Smooth muscle cell (in vitro differentiated cells): ENCODE data around the gene MYCBPAP. TPM values are rescaled to one million over a fixed set of nuclear protein-coding genes. Genes with fewer than 3 reads are reported as not detected.

Source experiments
- DNase-seq: peaks from one replicate; lab custom pipeline; 2025; ENCODE audit not compliant: unreplicated experiment; lab: John Stamatoyannopoulos, UW
- H2AFZ ChIP-seq: fragments of 200-600 bp; sonication (generic); 2 replicates; pipeline ENCODE4 v1.6.0; 2016; ENCODE audit warnings: antibody characterized with exemption, low read depth, mild to moderate bottlenecking
- H3F3A ChIP-seq: fragments of 200-600 bp; sonication (generic); 2 replicates; pipeline ENCODE4 v1.6.0; 2017; ENCODE audit warnings: antibody characterized with exemption, low read depth
- H3K27ac ChIP-seq: fragments of 200-600 bp; sonication (generic); 2 replicates; pipeline ENCODE4 v1.5.1; 2016; ENCODE audit warnings: low read depth, mild to moderate bottlenecking
- H3K27me3 ChIP-seq: fragments of 200-600 bp; sonication (generic); 2 replicates; pipeline ENCODE4 v1.6.1; 2016; ENCODE audit warnings: low read depth, mild to moderate bottlenecking
- H3K36me3 ChIP-seq: fragments of 200-600 bp; sonication (generic); 2 replicates; pipeline ENCODE4 v1.5.1; 2016; ENCODE audit warnings: low read depth
- H3K4me1 ChIP-seq: fragments of 200-600 bp; sonication (generic); 2 replicates; pipeline ENCODE4 v1.5.1; 2016; ENCODE audit warnings: low read depth
- H3K4me2 ChIP-seq: fragments of 200-600 bp; sonication (generic); 2 replicates; pipeline ENCODE4 v1.6.0; 2016; ENCODE audit warnings: mild to moderate bottlenecking
- H3K4me3 ChIP-seq: fragments of 200-600 bp; sonication (generic); 2 replicates; pipeline ENCODE4 v1.5.1; 2016; ENCODE audit warnings: mild to moderate bottlenecking
- H3K79me2 ChIP-seq: fragments of 200-600 bp; sonication (generic); 2 replicates; pipeline ENCODE4 v1.6.0; 2016; ENCODE audit warnings: low read depth, mild to moderate bottlenecking
- H3K9ac ChIP-seq: fragments of 200-600 bp; sonication (generic); 2 replicates; pipeline ENCODE4 v1.6.0; 2016; ENCODE audit warnings: low read depth
- H3K9me3 ChIP-seq: fragments of 200-600 bp; sonication (generic); replicated peaks from 2 replicates; pipeline ENCODE4 v1.5.1; 2016; ENCODE audit warnings: low read depth
- H4K20me1 ChIP-seq: fragments of 200-600 bp; sonication (generic); 2 replicates; pipeline ENCODE4 v1.6.0; 2016; ENCODE audit warnings: low read depth
- WGBS: methylation state at CpG from one replicate; pipeline ENCODE4 v1.1.7; 2016; ENCODE audit warnings: low lambda C conversion rate; 5-methylcytosine and 5-hydroxymethylcytosine counted together
- polyA plus RNA-seq: library from polyadenylated mRNA; unstranded; fragments of >200 nt; fragmentation: Nextera tagmentation; extraction: Ambion mirVana; gene quantifications from 2 replicates; pipeline ENCODE4 v1.2.1, GENCODE V29; 2016
- total RNA-seq: library from RNA; depleted of rRNA; stranded (reverse); fragments of >200 nt; gene quantifications from 2 replicates; pipeline ENCODE4 v1.2.3, GENCODE V29; 2014
- TF ChIP-seq, protein P1 (sequence below): fragments of 200-600 bp; sonication (generic); IDR thresholded peaks from 2 replicates; pipeline ENCODE4 v1.5.1; 2017; ENCODE audit warnings: borderline replicate concordance, mild to moderate bottlenecking, antibody characterized with exemption; ENCODE audit not compliant: insufficient read depth, poor library complexity, severe bottlenecking

Gene MYCBPAP
- total and polyA plus RNA-seq, 2 experiments from 2014 or later, result 0.90 to 0.97 TPM

DNA sequence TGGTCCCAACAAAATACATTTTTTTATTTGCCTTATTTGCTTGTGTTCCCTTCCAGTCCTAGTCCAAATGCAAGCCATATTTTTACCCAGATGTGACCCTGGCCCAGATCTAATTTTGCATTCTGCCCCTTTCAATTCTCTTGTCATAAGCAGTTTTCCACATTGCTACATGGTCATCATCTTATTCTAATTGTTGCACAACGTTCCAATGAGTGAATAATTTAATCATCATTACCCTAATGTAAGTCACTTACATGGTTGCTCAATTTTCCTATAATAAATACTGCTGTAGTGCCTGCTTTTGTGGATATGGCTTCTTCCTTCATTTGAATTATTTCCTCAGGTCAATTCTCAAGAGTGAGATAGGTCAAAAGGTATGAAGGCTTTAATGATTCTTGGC lies 16.7 kb upstream of the MYCBPAP start:
- Histone ChIP-seq H3K4me2 (no peak overlapping the region), H3K79me2 (no peaks in the 10 kb centered on the region), H3K27ac (no peak overlapping the region), H2AFZ (no peak overlapping the region), H3K4me3 (no peak overlapping the region), H3K4me1 (no peaks in the 10 kb centered on the region), H3K9me3 (no peaks in the 10 kb centered on the region), H3F3A (no peaks in the 10 kb centered on the region), H3K9ac (no peak overlapping the region), H3K36me3 (no peaks in the 10 kb centered on the region), H4K20me1 (no peaks in the 10 kb centered on the region), H3K27me3 (no peaks in the 10 kb centered on the region)
- no peak for DNase-seq
- TF ChIP-seq, protein P1, sequence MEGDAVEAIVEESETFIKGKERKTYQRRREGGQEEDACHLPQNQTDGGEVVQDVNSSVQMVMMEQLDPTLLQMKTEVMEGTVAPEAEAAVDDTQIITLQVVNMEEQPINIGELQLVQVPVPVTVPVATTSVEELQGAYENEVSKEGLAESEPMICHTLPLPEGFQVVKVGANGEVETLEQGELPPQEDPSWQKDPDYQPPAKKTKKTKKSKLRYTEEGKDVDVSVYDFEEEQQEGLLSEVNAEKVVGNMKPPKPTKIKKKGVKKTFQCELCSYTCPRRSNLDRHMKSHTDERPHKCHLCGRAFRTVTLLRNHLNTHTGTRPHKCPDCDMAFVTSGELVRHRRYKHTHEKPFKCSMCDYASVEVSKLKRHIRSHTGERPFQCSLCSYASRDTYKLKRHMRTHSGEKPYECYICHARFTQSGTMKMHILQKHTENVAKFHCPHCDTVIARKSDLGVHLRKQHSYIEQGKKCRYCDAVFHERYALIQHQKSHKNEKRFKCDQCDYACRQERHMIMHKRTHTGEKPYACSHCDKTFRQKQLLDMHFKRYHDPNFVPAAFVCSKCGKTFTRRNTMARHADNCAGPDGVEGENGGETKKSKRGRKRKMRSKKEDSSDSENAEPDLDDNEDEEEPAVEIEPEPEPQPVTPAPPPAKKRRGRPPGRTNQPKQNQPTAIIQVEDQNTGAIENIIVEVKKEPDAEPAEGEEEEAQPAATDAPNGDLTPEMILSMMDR, result no peak
- whole genome bisulfite sequencing, result 79% methylated on average over 1 of the region's 1 CpG

GRCh38 chr17:50492214-50492613 lies 16.0 kb upstream of the MYCBPAP start:
- TF ChIP-seq, protein P1, result no peak
- no peak overlapping the region for H3K4me3 ChIP-seq
- no peaks in the 10 kb centered on the region for H3K79me2 ChIP-seq
- no peaks in the 10 kb centered on the region for H3K9me3 ChIP-seq
- no peaks in the 10 kb centered on the region for H3K27me3 ChIP-seq
- no peak overlapping the region for H3K9ac ChIP-seq
- H2AFZ ChIP-seq, result no peak overlapping the region
- H3F3A ChIP-seq, result no peaks in the 10 kb centered on the region
- H3K4me1 ChIP-seq, result no peaks in the 10 kb centered on the region
- DNase-seq, result no peak
- H4K20me1 ChIP-seq, result no peaks in the 10 kb centered on the region
- WGBS, result 96% methylated on average over 8 of the region's 8 CpGs
- H3K36me3 ChIP-seq, result no peaks in the 10 kb centered on the region
- H3K4me2 ChIP-seq, result no peak overlapping the region
- H3K27ac ChIP-seq, result no peak overlapping the region

DNA sequence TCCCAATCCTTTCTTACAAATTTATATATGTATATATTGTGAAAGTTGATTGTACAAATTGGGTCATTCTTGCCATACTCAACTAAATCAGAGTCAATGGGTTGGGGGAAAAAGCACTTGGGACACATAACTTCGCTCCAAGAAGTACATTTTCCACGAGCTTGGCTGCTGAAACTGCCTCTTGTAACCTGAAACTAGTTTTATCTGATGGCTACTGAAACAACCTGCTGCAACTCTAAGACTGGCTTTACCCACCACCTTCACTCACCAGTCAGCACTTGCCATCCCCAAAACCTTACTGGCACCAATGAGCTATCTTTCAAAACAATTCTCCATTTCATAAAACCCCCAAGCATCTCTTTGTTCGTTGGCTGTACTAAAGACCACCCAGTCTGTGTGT lies 14.5 kb upstream of the MYCBPAP start:
- Histone ChIP-seq H3K4me2 (no peak overlapping the region), H3K36me3 (no peaks in the 10 kb centered on the region), H3K9me3 (no peaks in the 10 kb centered on the region), H3K79me2 (no peaks in the 10 kb centered on the region), H3K4me1 (peaks cover 4% of the 10 kb centered on the region), H3K27ac (no peak overlapping the region), H4K20me1 (no peaks in the 10 kb centered on the region), H2AFZ (no peak overlapping the region), H3F3A (no peaks in the 10 kb centered on the region), H3K4me3 (no peak overlapping the region), H3K27me3 (no peaks in the 10 kb centered on the region), H3K9ac (no peak overlapping the region)
- no peak for DNase-seq
- TF ChIP-seq, protein P1, result no peak
- 47% methylated on average over 3 of the region's 3 CpGs for WGBS

DNA sequence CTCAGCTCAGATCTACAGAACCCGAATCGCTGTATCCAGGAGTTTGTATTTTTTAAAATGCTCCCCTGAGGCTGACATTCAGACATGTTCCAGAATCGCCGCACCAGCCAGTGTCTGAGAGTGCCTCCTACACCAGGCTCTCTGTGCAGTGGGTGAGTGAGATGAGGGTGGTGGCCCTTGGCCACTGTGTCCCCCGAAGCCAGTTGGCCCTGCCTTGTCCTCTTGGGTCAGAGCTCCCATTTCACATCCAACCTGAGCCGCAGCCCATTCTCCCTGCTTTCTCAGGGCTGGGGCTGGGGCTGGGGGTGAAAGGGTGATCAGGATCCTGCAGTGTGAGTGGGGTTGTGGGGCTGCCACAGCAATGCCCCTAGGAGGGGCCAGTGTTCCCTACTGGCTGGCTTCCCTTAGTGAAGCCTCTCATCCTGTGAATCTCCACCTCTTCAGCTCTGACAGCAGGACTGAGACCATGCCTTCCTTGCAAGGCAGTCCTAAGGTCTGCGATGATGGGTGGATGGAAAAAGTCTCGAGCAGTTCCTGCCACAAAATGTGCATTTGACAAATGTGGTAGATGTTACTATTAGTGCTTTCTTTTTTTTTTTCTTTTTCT lies 12.9 kb upstream of the MYCBPAP start:
- TF ChIP-seq, protein P1, result no peak

More for the DNA sequence above, 12.9 kb upstream of the MYCBPAP start:
- Histone ChIP-seq H3K9ac (no peak overlapping the region), H3K27ac (no peak overlapping the region), H3K79me2 (no peaks in the 10 kb centered on the region), H3K27me3 (no peaks in the 10 kb centered on the region), H3K4me2 (no peak overlapping the region), H3K4me1 (peaks cover 4% of the 10 kb centered on the region), H2AFZ (no peak overlapping the region), H3K9me3 (no peaks in the 10 kb centered on the region), H3K36me3 (no peaks in the 10 kb centered on the region), H4K20me1 (no peaks in the 10 kb centered on the region), H3F3A (peaks cover 3% of the 10 kb centered on the region), H3K4me3 (no peak overlapping the region)
- WGBS, result 82% methylated on average over 8 of the region's 8 CpGs
- DNase-seq, result no peak
